Measurements from ENCODE around the gene APOH. TPM values are rescaled to one million over a fixed set of nuclear protein-coding genes. Genes with fewer than 3 reads are reported as not detected.

APOH gene
- total RNA-seq, 1 experiment from 2014 or later = not detected

DNA sequence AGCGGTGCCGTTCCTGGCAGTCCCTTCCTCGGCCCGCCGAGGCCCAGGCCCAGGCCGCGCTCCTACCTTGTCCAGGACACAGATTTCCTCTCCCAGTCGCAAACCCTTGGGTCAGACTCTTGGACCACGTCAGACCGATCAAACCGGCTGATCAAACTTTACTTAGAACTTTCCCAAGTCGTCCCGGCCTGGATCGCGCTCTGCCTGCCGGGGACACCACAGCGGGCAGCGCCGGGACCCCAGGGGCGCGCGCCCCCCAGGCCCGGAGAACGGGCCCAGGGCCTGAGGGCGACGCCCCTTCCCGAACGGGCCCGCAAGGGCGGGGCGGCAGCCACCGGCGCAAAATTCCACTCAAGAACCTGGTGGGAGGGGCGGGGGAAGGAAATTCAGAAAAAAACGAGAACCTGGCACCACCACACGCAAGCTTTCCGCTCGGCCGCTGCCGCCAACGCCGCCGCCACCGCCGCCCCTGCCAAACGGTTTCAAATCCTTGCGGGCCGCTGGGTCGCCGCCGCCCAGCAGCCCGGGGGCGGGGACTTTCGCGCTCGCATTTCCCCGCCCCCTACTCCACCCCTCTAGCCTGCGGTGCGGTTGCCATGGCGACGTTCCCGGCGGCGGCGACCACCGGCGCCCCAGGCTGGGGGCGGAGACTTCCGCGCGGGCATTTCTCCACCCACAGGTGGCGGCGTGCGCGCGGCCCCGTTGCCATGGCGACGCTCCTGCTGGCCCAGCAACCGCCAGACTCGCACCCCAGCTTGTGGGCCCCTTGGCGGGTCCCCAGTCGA, 37.4 kb downstream of the APOH start, which contains the start of gene CEP112:
CEP112 (minus strand) TSS at position 541 of the 785 bp plus-strand sequence.
- peak within 1 kb of the TSS; percentile 71 for H3K4me3 ChIP-seq (ENCODE audit: insufficient read depth, low read depth, low read length)
- no peaks in the 10 kb centered on the region for H3K27me3 ChIP-seq (ENCODE audit: control insufficient read depth, insufficient read depth, low read length)
- no peaks in the 10 kb centered on the region for H3K36me3 ChIP-seq (replicated peaks; ENCODE audit: control insufficient read depth, insufficient read depth, low read length)
- peak; percentile 98 for DNase-seq

DNA sequence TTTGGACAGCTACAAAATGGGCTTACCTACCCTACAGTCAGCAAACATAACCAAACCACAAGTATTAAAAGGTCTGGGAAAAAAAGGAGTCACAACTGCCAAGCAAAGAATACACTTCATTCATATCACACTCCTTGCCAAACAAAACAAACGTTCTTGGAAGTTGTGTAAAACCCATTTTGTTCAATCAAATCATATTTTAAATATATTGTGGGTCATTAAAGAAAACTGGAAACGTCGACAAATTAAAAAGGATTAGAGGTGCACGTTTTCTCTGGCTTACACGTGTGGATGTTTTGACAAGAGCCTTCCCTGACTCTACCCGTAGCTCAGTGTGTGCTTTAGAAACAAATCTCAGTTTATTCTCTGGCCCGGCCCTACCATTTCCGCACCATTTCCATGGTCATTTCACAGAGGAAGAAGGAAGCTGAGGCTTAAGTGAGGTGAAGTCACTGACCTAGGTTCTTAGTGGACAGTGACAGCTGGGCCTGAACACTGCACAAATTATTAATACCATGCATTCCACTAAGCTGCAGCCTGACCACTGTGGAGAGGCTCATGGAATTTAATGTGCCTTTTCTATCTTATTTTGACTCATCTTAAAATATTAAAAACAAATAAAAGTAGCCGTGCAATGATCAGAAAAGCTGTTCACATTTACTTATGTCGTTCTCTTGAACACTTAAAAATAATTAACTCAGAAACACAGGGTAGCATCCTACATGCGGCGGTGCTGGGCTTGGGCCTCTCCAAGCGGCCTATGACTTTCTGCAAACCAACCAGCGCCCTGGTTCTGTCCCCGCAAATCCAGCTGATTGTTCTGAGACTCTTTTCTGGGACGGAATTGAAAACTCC, 38.2 kb downstream of the APOH start:
- Histone ChIP-seq H3K36me3 (replicated peaks; ENCODE audit: control insufficient read depth, insufficient read depth, low read length) (no peaks in the 10 kb centered on the region), H3K4me3 (ENCODE audit: insufficient read depth, low read depth, low read length) (peak overlapping the region; percentile 71), H3K27me3 (ENCODE audit: control insufficient read depth, insufficient read depth, low read length) (no peaks in the 10 kb centered on the region)
- DNase-seq = no peak

DNA sequence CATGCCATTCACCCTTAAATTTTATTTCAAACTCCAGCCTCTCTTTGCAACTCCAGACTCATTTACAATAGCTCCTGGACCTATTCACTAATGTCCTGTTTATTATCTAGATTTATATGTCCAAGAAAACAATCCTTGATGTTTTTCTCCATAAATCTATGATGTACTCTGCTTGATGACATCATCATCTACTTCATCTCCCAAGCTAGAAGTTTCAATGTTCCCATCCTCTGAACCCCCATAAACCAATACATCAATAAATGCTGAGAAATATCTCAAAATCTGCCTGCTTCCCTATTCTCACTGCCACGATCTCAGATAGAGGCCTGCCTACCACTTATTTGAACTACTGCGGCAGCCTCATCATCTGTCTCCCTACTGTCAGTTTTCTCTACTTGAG, 41.5 kb downstream of the APOH start:
- DNase-seq = no peak

DNA sequence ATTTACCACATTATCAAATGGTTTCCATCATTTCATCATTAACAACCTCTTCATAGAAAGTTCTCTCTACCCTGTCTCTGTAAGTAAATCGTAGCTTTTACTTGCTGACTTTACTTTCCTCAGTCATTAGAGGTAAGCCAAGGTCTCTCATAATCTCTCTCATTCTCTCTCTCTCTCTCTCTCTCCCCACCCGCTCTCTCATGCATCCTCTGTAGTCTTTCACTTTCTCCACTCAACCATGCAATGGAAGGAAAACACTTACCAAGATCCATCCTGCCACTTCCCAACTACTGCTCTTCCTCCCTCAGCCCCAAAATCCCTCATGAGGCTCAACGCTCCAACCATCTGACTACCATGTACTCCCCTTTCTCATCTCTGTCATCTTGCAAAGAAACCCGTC, 43.4 kb downstream of the APOH start:
- no peaks in the 10 kb centered on the region for H3K36me3 ChIP-seq (replicated peaks; ENCODE audit: control insufficient read depth, insufficient read depth, low read length)
- DNase-seq = no peak
- H3K4me3 ChIP-seq (ENCODE audit: insufficient read depth, low read depth, low read length) = no peak overlapping the region
- H3K27me3 ChIP-seq (ENCODE audit: control insufficient read depth, insufficient read depth, low read length) = no peaks in the 10 kb centered on the region

More for the DNA sequence above, 41.5 kb downstream of the APOH start:
- Histone ChIP-seq H3K4me3 (ENCODE audit: insufficient read depth, low read depth, low read length) (no peak overlapping the region), H3K36me3 (replicated peaks; ENCODE audit: control insufficient read depth, insufficient read depth, low read length) (no peaks in the 10 kb centered on the region), H3K27me3 (ENCODE audit: control insufficient read depth, insufficient read depth, low read length) (no peaks in the 10 kb centered on the region)

- DNase-seq = no peak
- Histone ChIP-seq H3K4me3 (ENCODE audit: insufficient read depth, low read depth, low read length) (no peak overlapping the region), H3K36me3 (replicated peaks; ENCODE audit: control insufficient read depth, insufficient read depth, low read length) (no peaks in the 10 kb centered on the region), H3K27me3 (ENCODE audit: control insufficient read depth, insufficient read depth, low read length) (no peaks in the 10 kb centered on the region)
These were observed 44.8 kb downstream of the APOH start for GRCh38 chr17:66184392-66184791.

DNA sequence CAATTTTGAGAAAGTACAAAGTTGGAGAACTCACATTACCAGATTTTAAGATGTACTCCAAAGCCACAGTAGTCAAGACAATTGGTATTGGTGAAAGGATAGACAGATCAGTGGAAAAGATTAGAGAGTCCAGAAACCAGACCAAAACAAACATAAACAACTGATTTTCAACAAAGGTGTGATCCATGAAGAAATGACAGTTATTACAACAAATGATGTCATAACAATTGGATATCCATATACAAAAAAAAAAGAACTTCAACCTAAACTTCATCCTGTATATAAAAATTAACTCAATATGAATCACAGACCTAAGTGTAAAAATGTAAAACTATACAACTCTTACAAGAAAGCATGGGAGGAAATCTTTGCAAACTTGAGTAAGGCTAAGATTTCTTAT, 45.7 kb downstream of the APOH start:
- H3K27me3 ChIP-seq (ENCODE audit: control insufficient read depth, insufficient read depth, low read length) = no peaks in the 10 kb centered on the region
- no peaks in the 10 kb centered on the region for H3K36me3 ChIP-seq (replicated peaks; ENCODE audit: control insufficient read depth, insufficient read depth, low read length)
- H3K4me3 ChIP-seq (ENCODE audit: insufficient read depth, low read depth, low read length) = no peak overlapping the region
- DNase-seq = no peak

DNA sequence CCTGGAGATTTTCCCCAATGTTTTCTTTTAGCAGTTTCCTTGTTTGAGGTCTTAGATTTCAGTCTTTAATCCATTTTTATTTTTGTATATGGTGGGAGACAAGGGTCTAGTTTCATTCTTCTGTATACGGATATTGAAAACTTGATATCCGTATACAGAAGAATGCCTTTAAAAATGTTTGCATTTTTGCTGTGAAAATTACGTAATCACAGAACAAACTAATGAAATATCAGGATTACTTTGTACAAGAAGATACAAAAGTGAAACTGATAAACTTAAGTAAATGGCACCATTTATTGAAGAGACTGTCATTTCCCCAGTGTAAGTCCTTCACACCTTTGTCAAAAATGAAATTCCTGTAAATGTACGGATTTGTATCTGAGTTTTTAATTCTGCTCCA, 50.6 kb downstream of the APOH start:
- no peaks in the 10 kb centered on the region for H3K27me3 ChIP-seq (ENCODE audit: control insufficient read depth, insufficient read depth, low read length)
- DNase-seq = no peak
- no peaks in the 10 kb centered on the region for H3K36me3 ChIP-seq (replicated peaks; ENCODE audit: control insufficient read depth, insufficient read depth, low read length)
- H3K4me3 ChIP-seq (ENCODE audit: insufficient read depth, low read depth, low read length) = no peak overlapping the region

DNA sequence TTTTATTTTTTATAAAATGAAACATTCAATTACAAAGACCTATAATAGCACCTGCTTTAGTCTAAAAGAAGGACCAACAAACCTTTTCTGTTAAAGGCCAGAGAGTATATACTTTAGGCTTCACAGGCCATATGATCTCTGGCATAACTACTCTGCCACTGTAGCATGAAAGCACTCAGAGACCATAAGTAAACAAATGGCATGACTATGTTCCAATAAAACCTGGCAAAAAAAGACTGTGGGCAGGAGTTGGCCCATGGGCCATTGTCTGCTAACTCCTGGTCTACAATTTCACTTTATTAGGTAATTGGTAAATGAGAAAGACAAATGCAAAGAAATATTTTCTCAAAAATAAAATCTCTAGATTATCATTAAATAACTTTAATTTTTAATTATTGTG, 52.2 kb downstream of the APOH start:
- H3K36me3 ChIP-seq (replicated peaks; ENCODE audit: control insufficient read depth, insufficient read depth, low read length) = no peaks in the 10 kb centered on the region
- no peak for DNase-seq
- no peaks in the 10 kb centered on the region for H3K27me3 ChIP-seq (ENCODE audit: control insufficient read depth, insufficient read depth, low read length)
- no peak overlapping the region for H3K4me3 ChIP-seq (ENCODE audit: insufficient read depth, low read depth, low read length)

DNA sequence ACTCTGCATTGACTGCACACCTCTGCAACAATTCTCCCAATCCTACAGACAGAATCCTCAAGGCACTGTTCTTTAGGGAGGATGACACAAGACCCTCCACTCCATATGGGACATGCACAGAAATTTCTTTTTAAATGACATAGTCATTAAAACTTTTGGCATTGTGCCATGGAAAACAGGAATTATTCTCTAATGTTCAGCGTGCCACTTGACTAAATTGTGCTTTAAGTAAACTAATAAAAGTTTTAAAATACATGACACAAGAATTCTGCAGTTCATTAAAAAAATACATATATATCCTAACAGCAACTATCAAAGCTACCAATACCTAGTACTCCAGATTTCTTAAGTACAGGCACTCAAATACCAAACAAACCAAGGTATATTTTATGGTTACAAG, 53.3 kb downstream of the APOH start:
- Histone ChIP-seq H3K4me3 (ENCODE audit: insufficient read depth, low read depth, low read length) (no peak overlapping the region), H3K27me3 (ENCODE audit: control insufficient read depth, insufficient read depth, low read length) (no peaks in the 10 kb centered on the region), H3K36me3 (replicated peaks; ENCODE audit: control insufficient read depth, insufficient read depth, low read length) (no peaks in the 10 kb centered on the region)
- no peak for DNase-seq

GRCh38 chr17:66172691-66173223, 56.5 kb downstream of the APOH start:
- DNase-seq = no peak
- H3K4me3 ChIP-seq (ENCODE audit: insufficient read depth, low read depth, low read length) = no peak overlapping the region
- H3K36me3 ChIP-seq (replicated peaks; ENCODE audit: control insufficient read depth, insufficient read depth, low read length) = no peaks in the 10 kb centered on the region
- H3K27me3 ChIP-seq (ENCODE audit: control insufficient read depth, insufficient read depth, low read length) = no peaks in the 10 kb centered on the region

- no peak for DNase-seq
- Histone ChIP-seq H3K27me3 (ENCODE audit: control insufficient read depth, insufficient read depth, low read length) (no peaks in the 10 kb centered on the region), H3K36me3 (replicated peaks; ENCODE audit: control insufficient read depth, insufficient read depth, low read length) (no peaks in the 10 kb centered on the region), H3K4me3 (ENCODE audit: insufficient read depth, low read depth, low read length) (no peak overlapping the region)
These were observed 57.1 kb downstream of the APOH start for GRCh38 chr17:66172144-66172543.

DNA sequence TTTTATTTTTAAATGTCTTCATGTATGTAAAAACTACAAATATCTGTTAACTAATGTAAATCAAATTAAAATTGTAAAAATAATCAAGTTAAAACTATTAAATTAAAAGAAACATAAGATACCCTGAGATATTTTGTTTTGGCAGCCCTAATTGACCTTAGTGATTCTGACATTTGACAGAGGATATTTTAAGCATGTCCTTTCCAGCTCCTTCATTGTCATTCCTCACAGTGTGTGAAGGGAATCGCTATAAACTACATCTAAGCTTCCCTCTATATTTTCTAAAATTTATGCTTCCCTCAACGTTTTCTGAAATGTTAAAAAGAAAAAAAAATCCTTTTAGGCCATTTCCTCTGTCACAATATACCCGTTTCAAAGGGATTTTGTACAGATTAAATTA, 57.5 kb downstream of the APOH start:
- Histone ChIP-seq H3K36me3 (replicated peaks; ENCODE audit: control insufficient read depth, insufficient read depth, low read length) (no peaks in the 10 kb centered on the region), H3K27me3 (ENCODE audit: control insufficient read depth, insufficient read depth, low read length) (no peaks in the 10 kb centered on the region), H3K4me3 (ENCODE audit: insufficient read depth, low read depth, low read length) (no peak overlapping the region)
- DNase-seq = no peak

GRCh38 chr17:66171172-66171571, 58.0 kb downstream of the APOH start:
- no peak for DNase-seq
- H3K36me3 ChIP-seq (replicated peaks; ENCODE audit: control insufficient read depth, insufficient read depth, low read length) = no peaks in the 10 kb centered on the region
- H3K4me3 ChIP-seq (ENCODE audit: insufficient read depth, low read depth, low read length) = no peak overlapping the region
- no peaks in the 10 kb centered on the region for H3K27me3 ChIP-seq (ENCODE audit: control insufficient read depth, insufficient read depth, low read length)

- Histone ChIP-seq H3K4me3 (ENCODE audit: insufficient read depth, low read depth, low read length) (no peak overlapping the region), H3K36me3 (replicated peaks; ENCODE audit: control insufficient read depth, insufficient read depth, low read length) (no peaks in the 10 kb centered on the region), H3K27me3 (ENCODE audit: control insufficient read depth, insufficient read depth, low read length) (no peaks in the 10 kb centered on the region)
- no peak for DNase-seq
These were observed 59.4 kb downstream of the APOH start for GRCh38 chr17:66169839-66170238.
